Purkinje cell (primary cell): Measurements from ENCODE around the gene RALBP1. TPM values are rescaled to one million over a fixed set of nuclear protein-coding genes. Genes with fewer than 3 reads are reported as not detected.

Experiments used
- polyA plus RNA-seq: library from polyadenylated mRNA; unstranded; fragments of >200 nt; fragmentation: Nextera tagmentation; gene quantifications from 2 replicates; pipeline ENCODE4 v1.2.1, GENCODE V29; 2014

Gene RALBP1
- 12.8 and 22.5 TPM in 2 replicates for polyA plus RNA-seq

GRCh38 chr18:9474983-9475642, at the start of gene RALBP1:
Gene RALBP1, plus strand, starts transcription at chr18:9475513. Its CDS starts 37,533 bp downstream, at chr18:9513046.

Other genes with a start within 250 kb of the RALBP1 start
- gene TWSG1, start 140.7 kb upstream of the RALBP1 start, polyA plus RNA-seq = 9.4 and 11.6 TPM in 2 replicates
- 10.6 and 13.3 TPM in 2 replicates for gene PPP4R1, start 139.0 kb downstream of the RALBP1 start, polyA plus RNA-seq
- 12.6 and 13.1 TPM in 2 replicates for gene RAB31, start 232.8 kb downstream of the RALBP1 start, polyA plus RNA-seq